HG03565 (cell line): ENCODE data around the gene SFMBT2.

Experiments
- ATAC-seq: cut with Tn5 transposase; IDR thresholded peaks from one replicate; pipeline ENCODE4 v1.9.1; 2021; ENCODE audit warnings: mild to moderate bottlenecking, moderate library complexity; ENCODE audit not compliant: unreplicated experiment

Gene SFMBT2

GRCh38 chr10:7117806-7118674, 292.8 kb downstream of the SFMBT2 start:
- ATAC-seq = no peak

- ATAC-seq = no peak
These were observed 293.5 kb downstream of the SFMBT2 start for GRCh38 chr10:7117177-7117799.

GRCh38 chr10:7111561-7111960, 299.3 kb downstream of the SFMBT2 start:
- no peak for ATAC-seq

- no peak for ATAC-seq
These were observed 299.7 kb downstream of the SFMBT2 start for GRCh38 chr10:7111089-7111488.
